Measurements from ENCODE around the gene CNOT6L.

CNOT6L gene

DNA sequence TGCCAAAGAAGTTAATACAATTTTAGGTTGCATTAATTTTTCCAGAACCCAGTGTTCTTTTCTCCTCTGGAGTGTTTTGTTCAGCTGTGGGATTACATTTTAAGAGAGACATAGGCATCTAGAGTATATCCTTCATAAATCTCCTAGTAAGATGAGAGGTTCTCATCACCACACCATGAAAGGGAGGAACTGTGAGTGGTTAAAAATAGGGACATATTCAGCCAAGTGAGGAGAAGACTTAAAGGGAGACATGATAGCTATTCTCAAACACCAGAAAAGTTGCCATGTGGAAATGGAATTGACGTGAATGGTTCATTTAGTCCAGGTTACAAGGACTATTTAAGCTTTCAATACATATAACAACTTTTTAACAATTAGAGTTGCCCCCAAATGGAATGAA lies 37.0 kb upstream of the CNOT6L start:
- no peak for DNase-seq (ENCODE audit: low spot score)
- no peak overlapping the region for H3K27ac ChIP-seq
- POLR2A ChIA-PET (ENCODE audit: low non-redundant PET), result interaction anchor here (0.5 kb wide), 1 partner anchor 23 kb away, joined by 8 read pairs; no protein-coding TSS in a partner anchor
- CTCF ChIA-PET, result interaction anchor here (0.5 to 0.6 kb wide), 2 partner anchors 40 to 62 kb away, joined by 3 read pairs; no protein-coding TSS in a partner anchor
- TF ChIP-seq CTCF (conservative IDR thresholded peaks at IDR 0.05; ENCODE audit: low read depth), result no peak

GRCh38 chr4:77854431-77855111 lies 35.4 kb upstream of the CNOT6L start:
- TF ChIP-seq CTCF (conservative IDR thresholded peaks at IDR 0.05; ENCODE audit: low read depth), result no peak
- ChIA-PET POLR2A (ENCODE audit: low non-redundant PET) (no interaction called here), CTCF (interaction anchor here (0.7 kb wide), 1 partner anchor 117 kb away, joined by 3 read pairs; no protein-coding TSS in a partner anchor)
- H3K27ac ChIP-seq, result no peak overlapping the region
- DNase-seq (ENCODE audit: low spot score), result no peak

DNA sequence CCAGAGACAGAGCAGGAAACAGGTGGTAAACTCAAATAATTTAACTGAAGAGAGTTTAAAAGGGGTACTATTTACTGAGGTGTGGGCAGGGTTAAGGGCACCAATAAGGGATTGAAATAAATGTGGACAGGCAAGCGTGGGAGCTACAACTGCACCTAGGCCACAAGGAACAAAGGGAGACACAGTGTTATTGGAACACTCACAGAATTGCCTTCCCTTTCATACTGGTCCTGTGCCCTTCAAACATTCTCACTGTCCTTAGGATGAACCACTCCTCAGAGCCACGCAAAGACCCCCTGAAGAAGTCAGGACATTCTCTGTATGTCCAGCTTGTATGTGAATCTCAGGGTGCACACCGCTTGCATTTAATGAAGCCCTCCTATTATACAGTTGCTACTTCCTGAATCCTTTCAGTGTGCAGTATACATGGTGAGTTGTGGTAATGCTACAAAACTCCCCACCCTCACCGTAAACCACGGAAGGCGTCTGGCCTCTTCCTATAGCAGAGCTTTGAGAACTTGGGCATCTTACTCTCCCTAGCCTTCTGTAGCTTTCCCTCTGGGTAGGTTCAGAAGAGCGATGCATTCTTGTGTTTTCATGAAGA lies 33.8 kb upstream of the CNOT6L start:
- no peak overlapping the region for H3K27ac ChIP-seq
- no peak for DNase-seq (ENCODE audit: low spot score)
- POLR2A ChIA-PET (ENCODE audit: low non-redundant PET), result no interaction called here
- CTCF ChIA-PET, result no interaction called here
- no peak for TF ChIP-seq CTCF (conservative IDR thresholded peaks at IDR 0.05; ENCODE audit: low read depth)

GRCh38 chr4:77849278-77849965 lies 30.3 kb upstream of the CNOT6L start:
- no peak for DNase-seq (ENCODE audit: low spot score)
- no peak for TF ChIP-seq CTCF (conservative IDR thresholded peaks at IDR 0.05; ENCODE audit: low read depth)
- H3K27ac ChIP-seq, result no peak overlapping the region
- POLR2A ChIA-PET (ENCODE audit: low non-redundant PET), result interaction anchor here (0.7 kb wide), 1 partner anchor 29 kb away, joined by 4 read pairs; no protein-coding TSS in a partner anchor
- CTCF ChIA-PET, result interaction anchor here (0.6 kb wide), 1 partner anchor 55 kb away, joined by 3 read pairs; no protein-coding TSS in a partner anchor

DNA sequence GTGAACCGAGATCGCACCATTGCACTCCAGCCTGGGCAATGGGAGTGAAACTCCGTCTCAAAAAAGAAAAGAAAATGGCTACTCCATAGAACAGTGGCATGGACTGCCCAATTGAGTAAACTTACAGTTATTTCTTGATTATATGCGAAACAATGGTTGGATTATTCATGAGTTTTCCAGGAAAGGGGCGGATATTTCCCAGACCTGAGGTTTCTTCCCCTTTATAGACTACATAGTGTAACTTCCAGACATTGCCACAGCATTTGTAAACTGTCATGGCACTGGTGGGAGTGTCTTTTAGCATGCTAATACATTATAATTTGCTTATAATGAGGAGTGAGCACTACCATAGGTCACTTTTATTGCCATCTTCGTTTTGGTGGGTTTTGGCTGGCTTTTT lies 29.3 kb upstream of the CNOT6L start:
- no peak for TF ChIP-seq CTCF (conservative IDR thresholded peaks at IDR 0.05; ENCODE audit: low read depth)
- CTCF ChIA-PET, result interaction anchor here (0.6 kb wide), 1 partner anchor 54 kb away, joined by 3 read pairs; no protein-coding TSS in a partner anchor

GRCh38 chr4:77845929-77846328 lies 26.8 kb upstream of the CNOT6L start:
- POLR2A ChIA-PET (ENCODE audit: low non-redundant PET), result no interaction called here
- H3K27ac ChIP-seq, result no peak overlapping the region
- no peak for DNase-seq (ENCODE audit: low spot score)
- CTCF ChIA-PET, result interaction anchor here (0.6 kb wide), 1 partner anchor 1262 kb away, joined by 3 read pairs; no protein-coding TSS in a partner anchor
- TF ChIP-seq CTCF (conservative IDR thresholded peaks at IDR 0.05; ENCODE audit: low read depth), result no peak

More for the DNA sequence above, 29.3 kb upstream of the CNOT6L start:
- POLR2A ChIA-PET (ENCODE audit: low non-redundant PET), result interaction anchor here (0.7 kb wide), 1 partner anchor 29 kb away, joined by 4 read pairs; no protein-coding TSS in a partner anchor
- DNase-seq (ENCODE audit: low spot score), result no peak
- no peak overlapping the region for H3K27ac ChIP-seq

Measured in RWPE1 (cell line).